Caki2 (cell line): Measurements from ENCODE around the gene GEN1. TPM values are rescaled to one million over a fixed set of nuclear protein-coding genes. Genes with fewer than 3 reads are reported as not detected.

Experiments used
- DNase-seq: peaks from one replicate; pipeline ENCODE4 v3.0.0-alpha.2; 2015; ENCODE audit warnings: low read depth
- in situ Hi-C: cut with HindIII; loops from 2 replicates; pipeline ENCODE4 v1.10.0; 2016; ENCODE audit warnings: low sequenced_read_pairs, low pct_unique_long_range_greater_than_20kb, mixed read lengths
- total RNA-seq: library from RNA; depleted of rRNA; stranded (reverse); fragments of >200 nt; shearing (Covaris generic); gene quantifications from 2 replicates; pipeline ENCODE4 v1.2.3, GENCODE V29; 2014; ENCODE audit warnings: low replicate concordance

The GEN1 gene
- total RNA-seq, 1 experiment from 2014 or later, result 18.9 TPM

DNA sequence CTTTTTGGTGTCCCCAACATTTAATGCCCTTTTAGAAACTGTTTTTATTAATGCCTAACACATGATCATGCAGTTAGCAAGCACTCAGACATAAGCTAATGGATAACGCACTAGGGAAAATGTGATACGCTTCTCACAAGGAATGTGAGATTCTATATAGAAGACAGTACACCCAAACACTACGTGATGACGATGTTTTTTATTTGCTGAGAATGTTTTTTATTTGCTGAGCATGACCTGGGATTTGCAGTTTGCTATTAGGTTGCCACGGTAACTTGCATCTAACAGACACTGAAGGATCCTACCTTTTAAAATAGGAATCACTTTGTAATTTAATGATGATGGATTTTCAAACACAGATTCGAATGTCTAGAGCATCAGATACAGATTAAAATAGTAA, 5.2 kb upstream of the GEN1 start:
- in situ Hi-C loops, result no loop called here

DNA sequence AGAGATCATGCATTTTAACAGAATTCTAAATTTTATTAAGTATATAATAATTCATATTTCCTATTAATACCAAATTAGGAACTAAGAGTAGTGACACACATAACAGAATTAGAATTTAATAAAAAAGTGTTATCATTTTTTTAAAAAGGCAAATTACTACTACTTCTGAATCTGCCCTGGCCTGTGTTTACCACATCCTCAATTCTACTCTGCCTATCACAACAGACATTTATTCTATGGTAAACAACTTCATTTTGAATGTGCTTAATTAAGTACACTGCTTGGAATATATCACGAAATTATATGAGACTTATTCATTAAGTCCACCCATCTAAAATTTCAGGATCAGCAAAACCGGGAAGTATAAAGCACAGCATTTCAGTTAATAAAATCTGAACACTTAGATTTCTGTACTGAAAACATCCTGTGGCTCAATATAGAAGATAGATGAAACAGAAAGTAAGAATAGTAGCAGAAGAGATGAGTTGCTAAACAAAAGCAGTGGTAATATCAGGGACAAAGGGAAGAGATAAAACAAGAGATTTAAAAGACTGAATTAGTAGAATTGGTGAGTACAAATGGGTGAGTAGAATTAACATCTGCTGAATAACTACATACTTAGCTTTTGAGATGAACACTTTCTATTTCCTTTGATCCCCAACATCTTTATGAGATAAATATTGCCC, 4.0 kb upstream of the GEN1 start:
- in situ Hi-C loops, result no loop called here
- DNase-seq, result no peak

More for the DNA sequence above, 5.2 kb upstream of the GEN1 start:
- DNase-seq, result peak; percentile 76

DNA sequence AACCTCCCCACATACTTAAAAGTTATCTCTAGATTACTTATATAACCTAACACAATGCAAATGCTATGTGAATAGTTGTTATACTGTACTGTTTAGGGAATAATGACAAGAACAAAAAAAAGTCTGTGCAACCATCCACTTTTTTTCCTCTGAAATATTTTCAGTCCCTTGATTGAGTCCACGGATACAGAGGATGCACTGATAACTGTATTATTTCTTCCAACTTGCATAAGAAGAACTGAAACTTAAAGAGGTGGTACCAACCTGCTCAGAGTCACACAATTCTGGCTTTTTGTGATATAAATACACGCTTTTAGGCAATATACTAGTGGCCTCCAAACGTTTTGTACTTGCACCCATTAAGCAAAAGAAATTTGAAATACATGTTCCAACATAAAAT, 1.7 kb upstream of the GEN1 start:
- in situ Hi-C loops, result no loop called here
- no peak for DNase-seq

DNA sequence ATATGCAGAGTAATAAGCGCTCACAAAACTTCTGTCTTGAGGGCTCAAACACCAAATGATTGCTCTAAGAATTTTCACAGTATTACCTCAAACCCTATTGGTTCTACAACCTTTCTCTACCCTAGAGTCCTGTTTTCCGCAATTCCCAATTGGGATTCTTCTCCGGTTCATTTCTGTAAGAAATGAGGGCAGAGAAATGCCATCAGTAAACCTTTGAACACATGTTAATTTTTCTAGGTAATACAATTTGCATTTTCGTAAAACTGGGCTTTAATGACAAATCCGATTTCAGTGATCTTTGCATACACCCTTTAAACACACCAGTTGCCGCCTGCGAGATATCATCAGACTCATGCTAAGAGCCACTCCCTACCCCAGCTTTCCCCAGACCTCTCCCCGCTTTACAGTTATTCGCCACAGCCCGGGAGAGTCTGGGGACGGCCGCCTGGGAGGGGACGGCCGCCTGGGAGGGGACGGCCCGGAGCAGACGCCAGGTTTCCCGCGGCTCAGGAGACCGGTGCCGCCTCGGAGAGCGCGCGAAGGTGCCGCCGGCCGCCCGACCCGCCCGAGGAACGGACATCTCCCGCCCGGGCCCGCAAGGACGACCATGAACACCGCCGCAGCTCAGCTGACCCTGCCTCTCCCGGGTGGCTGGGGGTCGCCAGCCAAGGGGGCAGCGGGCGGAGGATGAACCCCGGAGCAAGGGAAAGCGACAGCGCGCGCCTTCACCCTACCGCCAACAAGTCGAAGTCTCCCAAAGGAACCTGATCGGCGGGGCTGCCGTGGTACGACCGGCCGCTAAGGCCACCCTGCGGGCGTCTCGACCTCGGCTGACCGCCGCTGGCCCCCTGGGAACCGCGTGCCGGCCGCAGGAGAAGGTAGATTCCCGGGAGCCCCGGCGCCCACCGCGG, 791 bp upstream of the GEN1 start:
- peak; percentile 58 for DNase-seq
- in situ Hi-C loops, result no loop called here

DNA sequence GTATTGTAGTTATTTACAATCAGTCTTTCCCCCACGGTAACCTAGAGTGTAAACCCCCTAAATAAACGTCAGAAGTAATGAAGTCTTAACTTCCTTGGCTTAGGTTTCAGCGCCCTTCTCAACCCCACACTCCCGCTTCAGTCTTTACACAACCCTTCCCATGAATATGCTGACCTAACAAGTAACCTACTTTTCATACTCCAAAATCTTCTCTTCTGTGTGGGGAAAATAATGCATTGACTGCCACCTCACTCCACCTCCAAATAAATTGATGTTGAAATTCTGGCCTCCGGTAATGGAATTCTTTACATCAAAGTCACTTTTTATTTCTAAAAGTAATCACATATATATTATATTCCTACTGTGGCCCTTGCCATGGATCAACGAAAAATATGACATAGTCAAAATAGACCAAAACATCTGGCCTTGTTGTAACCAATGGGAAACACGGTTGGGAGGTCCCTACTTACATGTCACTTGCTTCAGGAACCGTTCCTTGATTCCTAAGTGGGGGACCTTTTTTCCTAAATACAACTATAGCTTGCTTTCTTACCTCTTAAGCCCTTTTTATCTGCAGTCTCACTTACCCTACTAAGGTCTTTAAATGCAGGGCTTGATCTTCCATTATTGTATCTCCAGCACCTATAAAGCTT, 961 bp downstream of the GEN1 start:
- DNase-seq, result no peak
- in situ Hi-C loops, result no loop called here

DNA sequence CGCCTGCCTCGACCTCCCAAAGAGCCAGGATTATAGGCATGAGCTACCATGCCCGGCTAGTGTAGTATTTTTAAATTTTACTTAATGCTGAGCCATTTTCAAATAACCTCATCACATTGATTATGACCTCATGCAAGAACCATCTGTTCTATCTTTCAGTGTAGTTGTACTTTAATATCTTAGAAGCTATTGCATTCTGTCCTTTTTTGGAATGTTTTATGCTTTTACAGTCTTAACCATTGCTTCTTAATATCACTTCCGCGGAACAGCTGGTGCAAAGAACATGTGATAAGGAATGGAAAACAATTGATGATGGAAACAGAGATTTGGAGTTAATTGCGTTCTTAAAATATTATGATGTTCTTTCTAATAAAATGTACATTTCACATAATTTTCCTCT, 2.7 kb downstream of the GEN1 start:
- in situ Hi-C loops, result no loop called here
- DNase-seq, result no peak

DNA sequence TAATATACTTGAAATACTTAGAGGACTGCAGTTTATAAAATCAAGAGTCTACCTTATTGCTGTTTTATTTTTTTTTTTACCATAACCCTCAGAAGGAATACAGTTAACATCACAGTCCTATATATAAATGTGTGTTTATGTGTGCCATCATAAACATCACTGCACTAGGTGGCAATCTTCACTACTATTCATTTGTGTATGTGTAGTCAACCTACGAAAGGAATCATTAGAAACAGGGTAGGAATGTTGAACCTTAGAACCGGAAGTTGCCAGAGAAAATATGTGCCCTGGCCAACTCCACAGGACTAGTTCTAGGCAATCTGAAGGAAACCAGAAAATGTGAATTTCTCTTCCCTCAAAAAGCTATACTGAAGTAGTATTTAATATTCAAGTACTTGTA, 3.4 kb downstream of the GEN1 start:
- in situ Hi-C loops, result no loop called here
- DNase-seq, result peak; percentile 58

DNA sequence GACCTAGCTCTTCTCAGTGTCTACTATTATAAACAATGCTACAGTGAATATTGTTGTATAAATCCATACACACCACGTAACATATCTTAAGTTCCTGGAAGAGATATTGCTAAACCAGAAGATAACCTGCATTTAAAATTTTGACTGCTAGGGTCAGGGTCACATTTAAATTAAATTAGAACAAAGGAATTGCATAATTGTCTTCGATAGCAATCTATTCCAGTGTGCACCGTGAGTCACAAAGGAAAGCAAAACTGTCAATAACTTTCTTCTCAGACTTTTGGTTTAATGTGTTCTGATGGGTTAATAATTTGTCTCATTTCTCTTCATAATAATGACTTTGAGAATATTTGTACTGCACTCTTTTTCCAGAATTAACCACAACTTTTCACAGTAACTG, 4.2 kb downstream of the GEN1 start:
- no peak for DNase-seq
- in situ Hi-C loops, result no loop called here

DNA sequence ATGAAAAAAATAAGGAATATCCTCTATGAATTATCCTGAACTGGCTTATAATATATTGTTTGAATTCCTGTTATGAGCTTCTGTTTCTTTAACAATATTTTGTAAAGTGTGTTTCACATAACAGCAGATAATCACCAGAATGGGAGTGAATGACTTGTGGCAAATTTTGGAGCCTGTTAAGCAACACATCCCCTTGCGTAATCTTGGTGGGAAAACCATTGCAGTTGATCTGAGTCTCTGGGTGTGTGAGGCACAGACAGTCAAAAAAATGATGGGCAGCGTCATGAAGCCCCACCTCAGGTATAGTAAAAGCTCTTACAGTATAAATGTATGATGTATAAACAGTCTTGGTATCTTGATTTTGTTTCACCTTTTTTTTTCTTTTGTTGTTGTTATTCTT, 5.9 kb downstream of the GEN1 start:
- no peak for DNase-seq
- in situ Hi-C loops, result no loop called here

DNA sequence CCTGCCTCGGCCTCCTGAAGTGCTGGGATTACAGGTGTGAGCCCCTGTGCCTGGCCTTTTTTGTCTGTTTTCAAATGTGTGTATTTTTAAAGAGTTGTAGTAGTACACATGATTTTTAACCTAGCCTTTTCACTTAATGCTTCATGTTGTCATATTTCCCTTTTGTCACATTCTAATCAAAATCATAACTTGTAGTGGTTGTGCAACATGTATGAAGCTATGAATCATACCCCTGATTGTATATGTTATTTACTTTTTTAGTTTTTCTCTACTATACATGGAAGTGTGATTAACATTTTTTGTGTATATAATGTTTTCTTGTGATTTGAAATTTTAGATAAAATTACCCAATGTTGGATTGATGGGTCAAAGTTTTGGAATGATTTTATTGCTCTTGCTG, 8.5 kb downstream of the GEN1 start:
- DNase-seq, result no peak
- in situ Hi-C loops, result no loop called here

DNA sequence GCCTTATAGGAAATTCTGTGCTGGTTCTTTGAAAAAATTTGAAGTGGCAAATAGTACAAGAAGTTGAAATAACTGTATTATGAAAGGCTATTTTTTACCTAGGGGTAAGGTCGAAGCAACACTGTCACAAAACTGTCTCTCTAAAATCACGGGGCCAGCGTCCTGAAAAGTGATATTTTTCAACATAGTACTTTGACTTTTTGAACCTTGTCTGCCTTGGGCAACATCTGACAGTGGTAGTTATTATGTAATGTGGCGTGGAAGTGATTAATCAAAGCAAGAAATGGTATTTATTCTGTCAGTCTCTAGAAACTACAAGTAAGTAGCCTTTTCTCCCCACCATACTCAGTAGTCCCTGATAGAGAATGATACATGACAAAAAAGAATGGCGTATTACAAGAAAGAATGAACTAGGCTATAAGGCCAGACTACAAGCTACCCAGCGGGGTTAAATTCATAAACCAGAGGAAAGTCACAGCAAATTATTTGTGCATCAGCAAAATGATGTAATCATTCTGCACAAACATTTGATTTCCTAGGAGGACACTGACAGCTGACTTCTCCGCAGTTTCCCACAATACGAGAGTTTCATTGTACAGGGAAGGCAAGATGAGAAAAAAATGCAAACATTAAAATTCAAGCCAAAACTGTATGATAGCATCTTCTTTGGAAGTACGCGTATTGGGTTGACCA, 9.8 kb downstream of the GEN1 start:
- in situ Hi-C loops, result no loop called here
- DNase-seq, result no peak

DNA sequence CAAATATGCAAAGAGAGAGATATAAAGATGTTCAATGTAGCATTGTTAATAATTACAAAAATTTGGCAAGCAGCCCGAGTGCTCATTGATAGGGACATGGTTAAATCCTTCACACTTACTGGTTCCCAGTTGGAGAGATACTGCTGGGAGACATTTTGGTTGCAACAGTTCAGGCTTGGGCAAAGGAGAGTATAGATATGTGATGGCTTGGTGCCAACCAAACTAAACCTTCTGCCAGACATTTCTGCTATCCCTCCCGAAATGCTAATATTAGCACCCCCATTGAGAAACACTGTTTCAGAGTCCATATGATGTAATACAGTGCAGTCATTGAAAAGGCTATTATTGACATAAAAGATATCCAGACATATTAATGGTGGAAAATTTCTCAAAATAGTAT, 11.5 kb downstream of the GEN1 start:
- no peak for DNase-seq
- in situ Hi-C loops, result no loop called here

DNA sequence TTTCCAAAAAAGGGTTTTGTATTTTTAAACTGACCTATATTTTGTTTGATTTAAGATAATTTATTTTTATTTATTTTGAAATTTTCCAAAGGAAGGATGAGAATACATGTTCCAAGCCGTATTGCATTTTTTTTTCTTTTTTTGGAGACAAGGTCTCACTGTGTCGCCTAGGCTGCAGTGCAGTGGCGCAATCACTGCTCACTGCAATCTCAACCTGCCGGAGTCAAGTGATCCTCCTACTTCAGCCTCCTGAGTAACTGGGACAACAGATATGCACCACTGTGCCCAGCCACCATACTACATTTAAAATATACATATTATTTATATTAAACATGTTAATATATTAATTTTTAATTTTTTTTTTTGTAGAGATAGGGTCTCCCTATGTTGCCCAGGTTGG, 15.0 kb downstream of the GEN1 start:
- DNase-seq, result no peak
- in situ Hi-C loops, result no loop called here

DNA sequence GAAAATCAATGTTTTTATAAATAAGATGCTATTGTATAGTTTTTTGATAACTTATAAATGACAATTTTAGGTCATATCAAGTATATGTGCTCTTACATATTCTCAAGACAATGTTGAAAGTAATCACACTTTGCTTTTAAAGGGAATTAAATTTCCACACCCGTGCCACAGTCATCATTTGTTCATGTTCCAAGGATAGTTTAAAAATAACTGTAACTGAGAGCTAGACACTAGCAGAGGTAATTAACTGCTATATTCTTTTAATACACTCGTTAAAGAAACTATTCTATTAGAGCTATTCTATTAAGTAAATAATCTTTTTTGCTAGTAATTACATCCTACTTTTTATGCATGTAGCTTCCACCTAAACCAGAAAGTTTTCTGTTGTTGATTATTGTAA, 18.0 kb downstream of the GEN1 start:
- in situ Hi-C loops, result no loop called here
- DNase-seq, result no peak

DNA sequence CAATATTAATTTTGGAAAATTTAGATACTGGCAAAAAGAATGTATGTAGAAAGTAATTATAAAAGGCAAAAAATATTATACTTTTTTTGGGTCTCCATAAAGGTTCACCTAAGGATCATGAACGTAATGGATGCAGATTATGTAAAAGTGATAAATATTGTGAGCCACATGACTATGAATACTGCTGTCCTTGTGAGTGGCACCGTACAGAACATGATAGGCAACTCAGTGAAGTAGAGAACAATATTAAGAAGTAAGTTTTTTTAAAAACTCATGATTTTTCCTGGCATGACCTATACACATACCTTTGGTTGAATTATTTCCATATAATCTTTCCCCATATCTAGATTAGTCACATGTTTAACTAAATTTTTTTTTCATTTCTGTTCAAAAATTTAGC, 18.6 kb downstream of the GEN1 start:
- in situ Hi-C loops, result no loop called here
- DNase-seq, result no peak

DNA sequence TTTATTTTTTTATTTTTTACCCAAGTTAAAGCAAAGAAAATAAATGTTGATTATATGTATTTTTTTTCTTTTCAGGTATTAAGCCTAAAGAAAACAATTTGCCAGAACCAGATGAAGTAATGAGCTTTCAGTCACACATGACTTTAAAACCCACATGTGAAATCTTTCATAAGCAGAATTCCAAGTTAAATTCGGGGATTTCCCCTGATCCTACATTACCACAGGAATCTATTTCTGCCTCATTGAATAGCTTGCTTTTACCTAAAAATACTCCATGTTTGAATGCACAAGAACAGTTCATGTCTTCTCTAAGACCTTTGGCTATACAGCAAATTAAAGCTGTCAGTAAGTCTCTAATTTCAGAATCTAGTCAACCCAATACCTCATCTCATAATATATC, 26.6 kb downstream of the GEN1 start:
- no peak for DNase-seq
- in situ Hi-C loops, result no loop called here

DNA sequence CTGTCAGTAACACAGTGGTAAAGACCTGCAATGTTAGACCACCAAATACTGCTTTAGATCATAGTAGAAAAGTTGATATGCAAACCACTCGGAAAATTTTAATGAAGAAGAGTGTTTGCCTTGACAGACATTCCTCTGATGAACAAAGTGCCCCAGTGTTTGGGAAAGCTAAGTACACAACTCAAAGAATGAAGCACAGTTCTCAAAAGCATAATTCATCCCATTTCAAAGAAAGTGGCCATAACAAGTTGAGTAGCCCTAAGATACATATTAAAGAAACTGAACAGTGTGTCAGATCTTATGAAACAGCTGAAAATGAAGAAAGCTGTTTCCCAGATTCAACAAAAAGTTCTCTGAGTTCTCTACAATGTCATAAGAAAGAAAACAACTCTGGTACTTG, 27.5 kb downstream of the GEN1 start:
- in situ Hi-C loops, result no loop called here

DNA sequence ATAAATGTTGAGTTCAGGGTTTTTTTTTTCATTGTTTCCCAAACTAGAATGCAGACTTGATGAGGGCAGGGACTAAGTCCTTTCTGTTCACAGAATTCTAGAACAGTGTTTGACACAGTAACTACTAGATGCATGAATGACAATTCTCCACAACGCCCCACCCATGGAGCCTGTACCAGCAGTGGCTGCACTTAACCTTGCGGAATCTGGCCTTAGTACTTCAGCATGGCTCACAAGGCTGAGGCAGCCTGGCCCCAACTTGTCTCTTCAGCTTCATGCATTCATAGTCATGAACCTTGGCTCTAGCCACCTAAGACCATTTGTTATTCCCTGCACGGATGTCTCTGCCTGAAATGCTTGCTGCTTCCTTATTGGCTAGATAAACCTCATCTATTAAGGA, 32.8 kb downstream of the GEN1 start:
- no peak for DNase-seq
- in situ Hi-C loops, result no loop called here

More for the DNA sequence above, 27.5 kb downstream of the GEN1 start:
- DNase-seq, result no peak

DNA sequence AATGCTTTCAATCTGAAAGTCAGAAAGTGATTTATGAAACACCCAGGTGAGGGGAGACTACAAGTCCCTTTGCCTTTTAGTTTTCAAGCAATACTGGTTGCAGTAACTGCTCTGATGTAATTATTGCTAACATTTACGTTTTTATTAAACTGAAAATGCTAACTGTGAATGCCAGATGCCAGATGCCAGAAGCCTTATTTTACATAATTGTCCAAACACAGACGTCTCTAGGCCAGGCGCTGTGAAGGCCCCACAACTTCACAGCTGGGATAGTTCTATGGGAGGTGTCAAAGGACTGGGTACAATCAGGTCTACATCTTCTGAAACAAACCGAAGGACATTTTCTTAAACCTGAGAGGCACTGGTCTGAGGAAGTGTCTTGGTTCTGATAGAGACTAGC, 34.8 kb downstream of the GEN1 start:
- in situ Hi-C loops, result no loop called here
- no peak for DNase-seq
